Stimulated activated CD4-positive, alpha-beta T cell treated with anti-CD3 and anti-CD28 coated beads, Interleukin-2, amount 100 ng/mL, for 24 hours (primary cell): Measurements from ENCODE around the gene HMHB1.
"Not testable (repeated sequence)": the region's sequence is repeated elsewhere in the genome, so short reads cannot be mapped to it uniquely, and the experiment has no call there.

Experiments used
- DNase-seq, 2 donors: peaks; one replicate each; pipeline ENCODE4 v3.0.0-alpha.2; 2020

The HMHB1 gene

GRCh38 chr5:143805861-143806260 is 6.1 kb upstream of the HMHB1 start:
- DNase-seq, result no peak

GRCh38 chr5:143806579-143806978 is 5.4 kb upstream of the HMHB1 start:
- no peak for DNase-seq

- DNase-seq, result no peak
Observed at GRCh38 chr5:143807401-143807800, 4.6 kb upstream of the HMHB1 start.

- not testable (repeated sequence) for DNase-seq
Observed at GRCh38 chr5:143816370-143816769, 4.4 kb downstream of the HMHB1 start.

GRCh38 chr5:143819716-143820115 is 7.8 kb downstream of the HMHB1 start:
- DNase-seq, result no peak

- no peak for DNase-seq
Observed at GRCh38 chr5:143820451-143820850, 8.5 kb downstream of the HMHB1 start.

GRCh38 chr5:143824851-143825720 is 13.1 kb downstream of the HMHB1 start:
- peak; percentile 86 to 89 for DNase-seq

GRCh38 chr5:143826951-143827444 is 15.0 kb downstream of the HMHB1 start:
- DNase-seq, result peak; percentile 24 to 39

- peak in 1 of 2 donors; percentile 8 for DNase-seq
Observed at GRCh38 chr5:143828710-143829109, 16.7 kb downstream of the HMHB1 start.

GRCh38 chr5:143833177-143833576 is 21.2 kb downstream of the HMHB1 start:
- DNase-seq, result no peak

GRCh38 chr5:143835251-143835650 is 23.3 kb downstream of the HMHB1 start:
- no peak for DNase-seq

- no peak for DNase-seq
Observed at GRCh38 chr5:143836161-143836725, 24.3 kb downstream of the HMHB1 start.

GRCh38 chr5:143837306-143837848 is 25.4 kb downstream of the HMHB1 start:
- DNase-seq, result no peak

- no peak for DNase-seq
Observed at GRCh38 chr5:143841446-143841845, 29.5 kb downstream of the HMHB1 start.

- DNase-seq, result no peak
Observed at GRCh38 chr5:143842920-143843319, 31.0 kb downstream of the HMHB1 start.

GRCh38 chr5:143843461-143843860 is 31.5 kb downstream of the HMHB1 start:
- no peak for DNase-seq

- no peak for DNase-seq
Observed at GRCh38 chr5:143850050-143850683, 38.2 kb downstream of the HMHB1 start.

GRCh38 chr5:143851383-143851782 is 39.4 kb downstream of the HMHB1 start:
- DNase-seq, result no peak

- DNase-seq, result no peak
Observed at GRCh38 chr5:143860211-143860610, 48.2 kb downstream of the HMHB1 start.

- DNase-seq, result no peak
Observed at GRCh38 chr5:143862271-143862670, 50.3 kb downstream of the HMHB1 start.

GRCh38 chr5:143865426-143866025 is 53.6 kb downstream of the HMHB1 start:
- DNase-seq, result no peak
